Parathyroid adenoma (tissue), 2 donors: ENCODE results near the gene SELENOT.
"Not testable (repeated sequence)": the region's sequence is repeated elsewhere in the genome, so short reads cannot be mapped to it uniquely, and the experiment has no call there.

Experiments
- H2AFZ ChIP-seq: fragments of 300-600 bp; sonication (generic); one replicate; pipeline ENCODE4 v1.7.0; 2017; ENCODE audit warnings: antibody characterized with exemption, mild to moderate bottlenecking
- H3K27ac ChIP-seq: fragments of 300-600 bp; sonication (generic); one replicate; pipeline ENCODE4 v1.7.0; 2017
- H3K27me3 ChIP-seq: fragments of 300-600 bp; sonication (generic); one replicate; pipeline ENCODE4 v1.7.0; 2017; ENCODE audit warnings: low read length; ENCODE audit not compliant: control insufficient read depth, insufficient read depth
- H3K36me3 ChIP-seq: fragments of 300-600 bp; sonication (generic); one replicate; pipeline ENCODE4 v1.7.0; 2017; ENCODE audit warnings: low read length; ENCODE audit not compliant: control insufficient read depth, insufficient read depth
- H3K4me1 ChIP-seq: fragments of 300-600 bp; sonication (generic); one replicate; pipeline ENCODE4 v1.7.0; 2017; ENCODE audit warnings: control low read depth
- H3K4me2 ChIP-seq: fragments of 300-600 bp; sonication (generic); one replicate; pipeline ENCODE4 v1.7.0; 2017; ENCODE audit warnings: low read length
- H3K4me3 ChIP-seq: fragments of 300-600 bp; sonication (generic); one replicate; pipeline ENCODE4 v1.7.0; 2017; ENCODE audit warnings: low read depth, low read length
- H3K79me2 ChIP-seq: fragments of 300-600 bp; sonication (generic); one replicate; pipeline ENCODE4 v1.7.0; 2017; ENCODE audit warnings: control low read depth
- H3K9ac ChIP-seq: fragments of 300-600 bp; sonication (generic); one replicate; pipeline ENCODE4 v1.7.0; 2017; ENCODE audit warnings: mild to moderate bottlenecking
- H3K9me3 ChIP-seq: fragments of 300-600 bp; sonication (generic); one replicate; pipeline ENCODE4 v1.7.0; 2017; ENCODE audit warnings: low read length; ENCODE audit not compliant: control insufficient read depth
- TF ChIP-seq, protein P1 (sequence below): fragments of 300-600 bp; sonication (generic); IDR thresholded peaks from one replicate; pipeline ENCODE4 v1.7.0; 2017; ENCODE audit warnings: antibody characterized with exemption, mild to moderate bottlenecking
- donor health status: primary hyperparathyroidism.

SELENOT gene

DNA sequence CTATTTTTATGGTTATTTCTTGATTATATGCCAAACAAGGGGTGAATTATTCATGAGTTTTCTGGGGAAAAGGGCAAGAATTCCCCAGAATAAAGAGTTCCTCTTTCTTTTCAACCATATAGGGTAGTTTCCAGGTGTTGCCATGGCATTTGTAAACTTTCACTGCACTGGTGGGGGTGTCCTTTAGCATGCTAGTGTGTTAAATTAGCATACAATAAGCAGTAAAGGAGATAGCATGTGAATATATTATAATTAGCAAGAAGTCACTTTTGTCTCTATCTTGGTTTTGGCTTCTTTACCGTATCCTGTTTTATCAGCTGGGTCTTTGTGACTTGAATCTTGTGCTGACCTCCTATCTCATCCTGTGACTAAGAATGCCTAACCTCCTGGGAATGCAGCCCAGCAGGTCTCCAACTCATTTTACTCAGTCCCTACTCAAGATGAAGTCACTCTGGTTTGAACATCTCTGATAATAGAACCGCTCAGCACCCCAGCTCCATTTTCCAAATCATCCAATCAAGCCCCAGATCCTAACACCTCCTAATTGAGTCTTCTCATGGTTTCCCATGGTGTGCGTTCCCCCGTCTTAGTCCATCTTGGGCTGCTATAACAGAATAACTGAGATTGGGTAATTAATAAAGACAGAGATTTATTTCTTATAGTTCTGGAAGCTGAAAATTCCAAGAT is 3.4 kb upstream of the SELENOT start:
- Histone ChIP-seq H3K36me3 (no peaks in the 10 kb centered on the region), H2AFZ (no peak overlapping the region), H3K9ac (no peak overlapping the region), H3K27me3 (no peaks in the 10 kb centered on the region), H3K27ac (no peak overlapping the region), H3K4me2 (no peak overlapping the region), H3K4me3 (no peak overlapping the region), H3K79me2 (peaks cover 34% of the 10 kb centered on the region), H3K4me1 (no peaks in the 10 kb centered on the region), H3K9me3 (no peaks in the 10 kb centered on the region)
- TF ChIP-seq, protein P1, sequence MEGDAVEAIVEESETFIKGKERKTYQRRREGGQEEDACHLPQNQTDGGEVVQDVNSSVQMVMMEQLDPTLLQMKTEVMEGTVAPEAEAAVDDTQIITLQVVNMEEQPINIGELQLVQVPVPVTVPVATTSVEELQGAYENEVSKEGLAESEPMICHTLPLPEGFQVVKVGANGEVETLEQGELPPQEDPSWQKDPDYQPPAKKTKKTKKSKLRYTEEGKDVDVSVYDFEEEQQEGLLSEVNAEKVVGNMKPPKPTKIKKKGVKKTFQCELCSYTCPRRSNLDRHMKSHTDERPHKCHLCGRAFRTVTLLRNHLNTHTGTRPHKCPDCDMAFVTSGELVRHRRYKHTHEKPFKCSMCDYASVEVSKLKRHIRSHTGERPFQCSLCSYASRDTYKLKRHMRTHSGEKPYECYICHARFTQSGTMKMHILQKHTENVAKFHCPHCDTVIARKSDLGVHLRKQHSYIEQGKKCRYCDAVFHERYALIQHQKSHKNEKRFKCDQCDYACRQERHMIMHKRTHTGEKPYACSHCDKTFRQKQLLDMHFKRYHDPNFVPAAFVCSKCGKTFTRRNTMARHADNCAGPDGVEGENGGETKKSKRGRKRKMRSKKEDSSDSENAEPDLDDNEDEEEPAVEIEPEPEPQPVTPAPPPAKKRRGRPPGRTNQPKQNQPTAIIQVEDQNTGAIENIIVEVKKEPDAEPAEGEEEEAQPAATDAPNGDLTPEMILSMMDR = no peak

DNA sequence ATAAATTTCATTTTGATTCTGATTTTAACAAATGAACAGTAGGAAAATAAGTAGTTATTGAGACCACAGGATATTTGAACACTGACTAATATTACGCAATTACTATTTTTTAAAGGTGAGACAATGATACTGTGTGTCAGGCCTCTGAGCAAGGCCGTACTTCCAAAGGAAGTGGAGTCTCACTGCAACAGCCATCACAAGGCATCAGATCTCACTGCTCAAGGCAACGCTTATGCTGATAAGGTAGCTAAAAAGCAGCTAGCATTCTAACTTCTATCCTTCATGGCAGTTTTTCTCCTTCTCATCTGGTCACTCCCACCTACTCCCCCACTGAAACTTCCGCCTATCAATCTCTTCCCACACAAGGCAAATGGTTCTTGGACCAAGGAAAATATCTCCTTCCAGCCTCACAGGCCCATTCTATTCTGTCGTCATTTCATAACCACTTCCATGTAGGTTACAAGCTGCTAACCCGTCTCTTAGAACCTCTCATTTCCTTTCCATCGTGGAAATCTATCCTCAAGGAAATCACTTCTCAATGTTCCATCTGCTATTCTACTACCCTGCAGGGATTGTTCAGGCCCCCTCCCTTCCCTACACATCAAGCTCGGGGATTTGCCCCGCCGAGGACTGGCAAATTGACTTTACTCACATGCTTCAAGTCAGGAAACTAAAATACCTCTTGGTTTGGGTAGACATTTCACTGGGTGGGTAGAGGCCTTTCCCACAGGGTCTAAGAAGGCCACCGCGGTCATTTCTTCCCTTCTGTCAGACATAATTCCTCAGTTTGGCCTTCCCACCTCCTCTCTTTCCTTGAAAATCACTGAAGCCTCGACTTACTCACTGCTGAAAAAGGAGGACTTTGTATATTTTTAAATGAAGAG is 2.2 kb upstream of the SELENOT start:
- not testable (repeated sequence) for H3K4me2 ChIP-seq, H3K4me1 ChIP-seq, H3K36me3 ChIP-seq, H3K27ac ChIP-seq, H3K4me3 ChIP-seq, H3K9me3 ChIP-seq, H3K27me3 ChIP-seq, H2AFZ ChIP-seq, H3K9ac ChIP-seq
- H3K79me2 ChIP-seq = peaks cover 34% of the 10 kb centered on the region

DNA sequence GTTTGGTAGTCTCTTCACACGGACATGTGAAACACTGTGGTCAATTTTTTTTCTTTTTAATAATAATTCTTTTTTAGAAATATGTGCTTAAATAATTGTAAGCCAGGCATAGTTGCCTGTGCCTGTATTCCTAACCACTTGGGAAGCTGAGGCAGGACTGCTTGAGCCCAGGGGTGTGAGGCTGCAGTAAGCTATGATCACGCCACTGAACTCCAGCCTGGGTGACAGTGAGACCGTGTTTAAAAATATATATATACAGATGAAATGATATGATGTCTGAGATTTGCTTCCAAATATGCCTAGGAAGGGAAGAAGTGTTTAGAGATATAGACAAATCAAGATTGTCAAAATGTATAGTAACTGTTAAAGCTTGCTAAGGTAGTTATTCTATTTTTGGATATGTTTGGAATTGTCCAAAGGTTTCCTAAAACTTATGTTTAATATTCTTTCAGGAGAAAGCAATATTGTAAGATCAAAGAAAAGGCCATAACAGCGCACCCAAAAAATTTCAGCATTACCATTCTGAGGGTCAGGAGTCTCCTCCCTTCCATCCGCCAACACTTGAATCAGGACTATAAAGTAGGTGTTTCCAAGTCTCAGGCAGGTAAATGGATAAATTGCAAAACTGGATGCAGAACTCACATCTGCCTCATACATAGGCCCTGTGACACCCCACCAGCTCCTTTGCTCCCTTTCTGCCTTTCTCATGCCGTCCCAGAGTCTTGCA is 532 bp upstream of the SELENOT start:
- Histone ChIP-seq H3K4me1 (peaks cover 4% of the 10 kb centered on the region), H3K27me3 (no peaks in the 10 kb centered on the region), H3K27ac (peak overlapping the region; percentile 96), H3K4me3 (peak overlapping the region; percentile 86), H3K9ac (peak overlapping the region; percentile 29), H3K4me2 (peak overlapping the region; percentile 93), H3K9me3 (no peaks in the 10 kb centered on the region), H3K79me2 (peaks cover 45% of the 10 kb centered on the region), H2AFZ (peak overlapping the region; percentile 81), H3K36me3 (no peaks in the 10 kb centered on the region)
- TF ChIP-seq, protein P1 = no peak

DNA sequence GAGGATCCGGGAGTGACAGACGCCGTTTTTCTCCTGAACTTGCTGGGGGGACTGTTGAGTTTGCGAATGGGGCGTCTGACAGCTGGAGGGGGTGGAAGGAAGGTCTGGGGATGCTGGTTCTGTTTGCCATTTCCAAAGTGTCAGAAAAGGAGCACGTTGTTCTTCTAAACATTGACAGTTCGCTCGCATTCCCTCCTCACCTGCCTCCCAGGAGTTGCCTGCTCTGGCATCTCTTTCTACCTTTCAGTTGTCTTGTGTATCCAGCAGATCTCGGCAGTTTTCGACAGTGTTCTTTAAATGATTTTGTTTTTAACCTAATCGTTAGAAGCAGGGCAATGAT is 829 bp downstream of the SELENOT start:
- Histone ChIP-seq H3K4me3 (peak overlapping the region; percentile 86), H3K36me3 (no peaks in the 10 kb centered on the region), H3K4me2 (peak overlapping the region; percentile 93), H3K9ac (peak overlapping the region; percentile 95), H3K79me2 (peaks cover 54% of the 10 kb centered on the region), H2AFZ (peak overlapping the region; percentile 81), H3K27ac (peak overlapping the region; percentile 96), H3K27me3 (no peaks in the 10 kb centered on the region), H3K4me1 (peaks cover 6% of the 10 kb centered on the region), H3K9me3 (no peaks in the 10 kb centered on the region)
- TF ChIP-seq, protein P1 = no peak
